GM18868 (cell line): ENCODE results near the gene SMIM35.

ENCODE experiments used
- ATAC-seq: cut with Tn5 transposase; IDR thresholded peaks from one replicate; pipeline ENCODE4 v1.9.1; 2021; ENCODE audit warnings: mild to moderate bottlenecking, moderate library complexity; ENCODE audit not compliant: unreplicated experiment

The SMIM35 gene

GRCh38 chr11:117969160-117969991, 117.4 kb downstream of the SMIM35 start:
- ATAC-seq, result no peak

GRCh38 chr11:117966908-117967307, 119.9 kb downstream of the SMIM35 start:
- no peak for ATAC-seq

DNA sequence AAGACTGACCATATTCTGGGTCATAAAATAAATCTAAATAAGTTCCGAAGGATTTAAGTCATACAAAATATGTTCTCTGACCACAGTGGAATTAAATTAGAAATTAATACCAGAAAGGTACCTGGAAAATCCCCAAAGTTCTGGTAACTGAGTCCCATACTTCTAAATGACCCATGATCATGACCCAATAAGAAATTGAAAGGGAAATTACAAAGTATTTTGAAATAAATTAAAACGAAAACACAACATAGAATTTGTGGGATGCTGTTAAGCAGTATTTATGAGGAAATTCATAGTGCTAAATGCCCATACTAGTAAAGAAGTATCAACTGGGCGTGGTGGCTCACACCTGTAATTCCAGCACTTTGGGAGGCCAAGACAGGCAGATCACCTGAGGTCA, 123.9 kb downstream of the SMIM35 start:
- no peak for ATAC-seq

- ATAC-seq, result no peak
These were observed 124.9 kb downstream of the SMIM35 start for GRCh38 chr11:117961896-117962295.

- no peak for ATAC-seq
These were observed 126.4 kb downstream of the SMIM35 start for GRCh38 chr11:117960406-117960805.

- ATAC-seq, result no peak
These were observed 127.2 kb downstream of the SMIM35 start for GRCh38 chr11:117959438-117960149.

DNA sequence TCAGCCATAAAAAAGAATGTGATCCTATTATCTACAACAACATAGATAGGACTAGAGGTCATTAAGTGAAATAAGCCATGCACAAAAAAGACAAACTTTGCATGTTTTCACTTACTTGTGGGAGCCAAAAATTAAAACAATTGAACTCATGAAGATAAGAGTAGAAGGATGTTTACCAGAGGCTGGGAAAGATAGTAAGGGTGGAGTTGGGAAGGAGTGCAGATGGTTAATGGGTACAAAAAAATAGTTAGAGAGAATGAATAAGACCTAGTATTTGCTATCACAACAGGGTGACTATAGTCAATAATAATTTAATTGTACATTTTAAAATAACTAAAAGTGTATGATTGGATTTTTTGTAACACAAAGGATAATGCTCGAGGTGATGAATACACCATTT, 127.8 kb downstream of the SMIM35 start:
- ATAC-seq, result no peak
